ENCODE results near the gene SENP5. TPM values are rescaled to one million over a fixed set of nuclear protein-coding genes. Genes with fewer than 3 reads are reported as not detected.

Gene SENP5
- total and polyA plus RNA-seq, 4 donors = 3.9 to 26.9 (median 14.3) TPM

- TF ChIP-seq CTCF (IDR thresholded peaks at IDR 0.05; ENCODE audit: low read depth, low read length, missing input control) (no peak), ATF3 (IDR thresholded peaks at IDR 0.05) (no peak), TAF1 (conservative IDR thresholded peaks at IDR 0.05) (no peak), JUND (IDR thresholded peaks at IDR 0.05) (no peak), RAD21 (IDR thresholded peaks at IDR 0.05) (no peak), RXRA (IDR thresholded peaks at IDR 0.05) (no peak), FOXA2 (IDR thresholded peaks at IDR 0.05) (no peak)
Measured at GRCh38 chr3:196968233-196969133, 100.8 kb downstream of the SENP5 start, which contains the start of gene PIGZ (continued).

- Histone ChIP-seq H3K9me3 (ENCODE audit: control insufficient read depth in 4 of 4, low read length in 3 of 4) (no peaks in the 10 kb centered on the region), H3K4me3 (ENCODE audit: low read depth in 1 of 3, low read length in 3 of 3) (peak overlapping the region; percentile 17 to 96 (median 59)), H3K9ac (ENCODE audit: low read depth in 1 of 2, low read length in 2 of 2) (peak overlapping the region in 1 of 2 donors; percentile 37), H3K27me3 (ENCODE audit: control insufficient read depth in 4 of 4, insufficient read depth in 4 of 4, low read length in 3 of 4) (no peaks in the 10 kb centered on the region), H3K4me1 (ENCODE audit: control insufficient read depth in 4 of 4, insufficient read depth in 4 of 4, low read length in 3 of 4) (peaks cover 0 to 16% (median 10%) of the 10 kb centered on the region in 4 donors), H3K36me3 (ENCODE audit: control insufficient read depth in 4 of 4, insufficient read depth in 3 of 4, low read depth in 1 of 4, low read length in 3 of 4) (no peaks in the 10 kb centered on the region), H3K27ac (ENCODE audit: low read depth in 1 of 2, low read length in 2 of 2) (peak overlapping the region in 1 of 2 donors; percentile 28)
- DNase-seq (ENCODE audit: low spot score) = peak; percentile 64
- no peak for TF ChIP-seq CTCF (IDR thresholded peaks at IDR 0.05; ENCODE audit: low read depth, low read length, missing input control)
- TF ChIP-seq GABPA (IDR thresholded peaks at IDR 0.05 in 1 of 2, conservative IDR thresholded peaks at IDR 0.05 in 1 of 2) = no peak
- no peak for TF ChIP-seq FOXA2 (IDR thresholded peaks at IDR 0.05)
- TF ChIP-seq MAX (IDR thresholded peaks at IDR 0.05) = no peak
- TF ChIP-seq REST (IDR thresholded peaks at IDR 0.05) = no peak
- no peak for TF ChIP-seq NR2F2 (IDR thresholded peaks at IDR 0.05)
- TF ChIP-seq HNF4G (IDR thresholded peaks at IDR 0.05) = no peak
- TF ChIP-seq TAF1 (conservative IDR thresholded peaks at IDR 0.05) = no peak
- TF ChIP-seq SP1 (IDR thresholded peaks at IDR 0.05) = no peak
- 2% methylated on average over 72 of the region's 72 CpGs for WGBS
Measured at GRCh38 chr3:196969134-196969659, 101.5 kb downstream of the SENP5 start.
